HepG2 (cell line): ENCODE measurements around the gene RPS8. TPM values are rescaled to one million over a fixed set of nuclear protein-coding genes. Genes with fewer than 3 reads are reported as not detected.
A peak's percentile ranks its signal among the peaks of the same experiment; 100 is the strongest.

ENCODE experiments used
- ATM ChIP-seq: fragments of 450-650 bp; IDR thresholded peaks from 2 replicates; pipeline ENCODE4 v1.7.1; 2017; ENCODE audit warnings: mild to moderate bottlenecking, borderline replicate concordance
- ATRX ChIP-seq: sonication (generic); formaldehyde crosslinking; IDR thresholded peaks from 2 replicates; pipeline ENCODE4 v1.4.0; 2020; ENCODE audit warnings: missing genetic modification reagents, borderline replicate concordance
- BRCA1 ChIP-seq: sonication (generic); formaldehyde crosslinking; IDR thresholded peaks from 2 replicates; pipeline ENCODE4 v1.4.0; 2020; ENCODE audit warnings: missing genetic modification reagents
- BRD4 ChIP-seq: sonication (generic); formaldehyde crosslinking; IDR thresholded peaks from 2 replicates; pipeline ENCODE4 v1.4.0; 2020; ENCODE audit warnings: missing genetic modification reagents
- EEA1 ChIP-seq: sonication (generic); formaldehyde crosslinking; IDR thresholded peaks from 2 replicates; pipeline ENCODE4 v1.5.1; 2020; ENCODE audit warnings: mild to moderate bottlenecking, missing genetic modification reagents, borderline replicate concordance
- HNF4A ChIP-seq: sonication (generic); formaldehyde crosslinking; IDR thresholded peaks from 2 replicates; pipeline ENCODE4 v1.4.0; 2020; ENCODE audit warnings: missing genetic modification reagents
- MED1 ChIP-seq: sonication (generic); formaldehyde crosslinking; IDR thresholded peaks from 2 replicates; pipeline ENCODE4 v1.4.0; 2020; ENCODE audit warnings: missing genetic modification reagents
- MYC ChIP-seq: sonication (generic); formaldehyde crosslinking; IDR thresholded peaks from 2 replicates; pipeline ENCODE4 v1.9.0; 2021; ENCODE audit warnings: missing genetic modification reagents, borderline replicate concordance
- POLR2A ChIP-seq, 2 experiments: IDR thresholded peaks; 2 replicates each; pipeline ENCODE4 v1.6.1; 2011; ENCODE audit warnings: low read depth in 2 of 2, low read length in 2 of 2, mild to moderate bottlenecking in 1 of 2, moderate library complexity in 1 of 2; ENCODE audit not compliant: insufficient read depth in 1 of 2
- SETDB1 ChIP-seq: sonication (generic); formaldehyde crosslinking; IDR thresholded peaks from 2 replicates; pipeline ENCODE4 v1.5.1; 2020; ENCODE audit warnings: missing genetic modification reagents, mild to moderate bottlenecking, borderline replicate concordance
- SSRP1 ChIP-seq: IDR thresholded peaks from 2 replicates; pipeline ENCODE4 v1.6.1; 2016; ENCODE audit warnings: control low read depth
- TAF1 ChIP-seq: sonication (generic); formaldehyde crosslinking; IDR thresholded peaks from 2 replicates; pipeline ENCODE4 v1.4.0; 2020; ENCODE audit warnings: missing genetic modification reagents
- TBX2 ChIP-seq: sonication (generic); formaldehyde crosslinking; IDR thresholded peaks from 2 replicates; pipeline ENCODE4 v1.5.0; 2020; ENCODE audit warnings: missing genetic modification reagents, mild to moderate bottlenecking, borderline replicate concordance
- ZBTB7B ChIP-seq: sonication (generic); formaldehyde crosslinking; IDR thresholded peaks from 2 replicates; pipeline ENCODE4 v1.4.0; 2020; ENCODE audit warnings: missing genetic modification reagents
- ZEB1 ChIP-seq: IDR thresholded peaks from 2 replicates; pipeline ENCODE4 v1.6.1; 2012; ENCODE audit warnings: mild to moderate bottlenecking, low read depth, inconsistent platforms; ENCODE audit not compliant: insufficient replicate concordance
- ZFP90 ChIP-seq: sonication (generic); formaldehyde crosslinking; IDR thresholded peaks from 2 replicates; pipeline ENCODE4 v1.8.0; 2022; ENCODE audit warnings: missing genetic modification reagents, mild to moderate bottlenecking, inconsistent platforms, borderline replicate concordance
- ZNF12 ChIP-seq: sonication (generic); formaldehyde crosslinking; IDR thresholded peaks from 2 replicates; pipeline ENCODE4 v1.5.0; 2020; ENCODE audit warnings: missing genetic modification reagents
- ZNF17 ChIP-seq: sonication (generic); formaldehyde crosslinking; IDR thresholded peaks from 2 replicates; pipeline ENCODE4 v1.5.0; 2020; ENCODE audit warnings: mild to moderate bottlenecking, missing genetic modification reagents
- ZNF737 ChIP-seq: sonication (generic); formaldehyde crosslinking; IDR thresholded peaks from 2 replicates; pipeline ENCODE4 v1.5.0; 2020; ENCODE audit warnings: missing genetic modification reagents, mild to moderate bottlenecking, borderline replicate concordance
- ZNF782 ChIP-seq: sonication (generic); formaldehyde crosslinking; IDR thresholded peaks from 2 replicates; pipeline ENCODE4 v1.4.0; 2020; ENCODE audit warnings: missing genetic modification reagents, mild to moderate bottlenecking, borderline replicate concordance
- polyA plus RNA-seq, 8 experiments: library from polyadenylated mRNA; depleted of rRNA in 3 of 8; stranded (reverse) in 7 of 8; unstranded in 1 of 8; fragments of >200 nt; fragmentation: Illumina TruSeq in 4 of 8; extraction: Trizol in 4 of 8; gene quantifications; 2 replicates each; pipeline versions ENCODE4 v1.2.1 to v1.2.3, GENCODE V29; 2011 to 2016; ENCODE audit warnings: low read depth in 4 of 8, missing spikeins in 1 of 8, mixed read lengths in 1 of 8; ENCODE audit not compliant: insufficient read depth in 1 of 8
- total RNA-seq, 5 experiments: library from RNA; depleted of rRNA; stranded (reverse); fragments of >200 nt; fragmentation: Illumina TruSeq; extraction: Trizol; gene quantifications; 2 replicates each; pipeline ENCODE4 v1.2.3, GENCODE V29; 2016; ENCODE audit warnings: low read depth in 1 of 5
- TF ChIP-seq, protein P1 (sequence below): sonication (generic); formaldehyde crosslinking; conservative IDR thresholded peaks from 2 replicates; pipeline ENCODE4 v1.4.0; 2020; ENCODE audit warnings: missing genetic modification reagents
- TF ChIP-seq, protein P2 (sequence below): IDR thresholded peaks from 2 replicates; pipeline ENCODE4 v1.6.1; 2012; ENCODE audit warnings: inconsistent platforms
- TF ChIP-seq, protein P3 (sequence below): sonication (generic); formaldehyde crosslinking; IDR thresholded peaks from 2 replicates; pipeline ENCODE4 v1.5.1; 2020; ENCODE audit warnings: mild to moderate bottlenecking, missing genetic modification reagents
- TF ChIP-seq, protein P4 (sequence below): sonication (generic); formaldehyde crosslinking; IDR thresholded peaks from 2 replicates; pipeline ENCODE4 v1.5.1; 2020; ENCODE audit warnings: mild to moderate bottlenecking, missing genetic modification reagents, moderate library complexity

Gene RPS8
- total and polyA plus RNA-seq, 2 of the 13 experiments (the other 11 are each of a cell fraction or from before 2014, with no cell fraction given), result 2,628 to 2,822 TPM

DNA sequence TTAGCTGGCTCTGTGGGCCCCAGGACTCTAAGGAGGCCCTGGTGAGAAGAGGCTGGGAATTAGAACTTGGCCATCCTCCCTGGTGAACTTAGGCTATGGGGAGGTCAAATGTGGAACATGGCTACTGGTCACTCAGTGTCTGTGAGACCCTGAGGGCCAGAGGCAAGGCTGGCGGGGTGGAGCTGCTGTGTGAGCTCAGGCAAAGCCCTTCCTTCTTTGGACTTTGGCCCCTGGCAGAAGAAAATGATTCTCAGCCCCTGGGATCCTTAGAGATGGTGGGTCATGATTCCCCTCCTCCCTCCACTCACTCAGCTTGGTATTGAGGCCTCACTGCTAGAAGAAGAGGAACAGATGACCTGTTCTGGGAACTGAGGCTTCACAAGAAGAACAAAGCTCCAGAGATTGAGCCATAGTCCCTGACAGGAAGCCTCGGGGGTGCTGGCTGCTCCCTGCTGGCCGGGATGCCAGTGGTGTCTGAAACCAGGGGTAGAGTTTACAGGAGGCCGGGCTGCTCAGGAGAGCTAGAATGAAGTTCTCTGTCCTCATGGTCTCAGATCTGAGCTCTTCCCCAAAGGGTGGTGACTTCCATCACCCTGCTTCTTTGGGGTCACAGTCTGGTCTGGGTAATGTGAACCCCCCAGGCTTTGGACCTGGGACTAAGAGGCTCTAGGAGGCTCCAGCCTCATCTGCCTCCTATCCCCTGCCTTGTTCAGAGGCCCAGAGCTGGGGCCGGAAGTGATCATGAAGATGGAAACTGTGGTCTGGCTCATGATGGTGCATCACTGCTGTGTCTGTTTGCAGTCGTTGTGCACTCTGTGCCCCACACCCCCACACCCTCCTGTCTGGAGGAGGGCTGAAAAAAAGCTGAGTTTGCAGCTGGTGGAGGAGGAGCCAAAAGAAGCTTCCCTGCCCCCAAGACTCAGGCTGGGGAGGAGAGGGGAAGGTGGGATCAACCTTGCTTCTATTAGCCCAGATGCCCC is 33.9 kb downstream of the RPS8 start (continued):
- peak; percentile 9; the same call in 1 of the 2 replicates for TF ChIP-seq BRCA1
- TF ChIP-seq SSRP1, result peak; percentile 11; the same call in 1 of the 2 replicates
- TF ChIP-seq, protein P1, sequence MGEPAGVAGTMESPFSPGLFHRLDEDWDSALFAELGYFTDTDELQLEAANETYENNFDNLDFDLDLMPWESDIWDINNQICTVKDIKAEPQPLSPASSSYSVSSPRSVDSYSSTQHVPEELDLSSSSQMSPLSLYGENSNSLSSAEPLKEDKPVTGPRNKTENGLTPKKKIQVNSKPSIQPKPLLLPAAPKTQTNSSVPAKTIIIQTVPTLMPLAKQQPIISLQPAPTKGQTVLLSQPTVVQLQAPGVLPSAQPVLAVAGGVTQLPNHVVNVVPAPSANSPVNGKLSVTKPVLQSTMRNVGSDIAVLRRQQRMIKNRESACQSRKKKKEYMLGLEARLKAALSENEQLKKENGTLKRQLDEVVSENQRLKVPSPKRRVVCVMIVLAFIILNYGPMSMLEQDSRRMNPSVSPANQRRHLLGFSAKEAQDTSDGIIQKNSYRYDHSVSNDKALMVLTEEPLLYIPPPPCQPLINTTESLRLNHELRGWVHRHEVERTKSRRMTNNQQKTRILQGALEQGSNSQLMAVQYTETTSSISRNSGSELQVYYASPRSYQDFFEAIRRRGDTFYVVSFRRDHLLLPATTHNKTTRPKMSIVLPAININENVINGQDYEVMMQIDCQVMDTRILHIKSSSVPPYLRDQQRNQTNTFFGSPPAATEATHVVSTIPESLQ (CRISPR knock-in tag), result no peak
- no peak for TF ChIP-seq SETDB1 (CRISPR knock-in tag)
- TF ChIP-seq, protein P2, sequence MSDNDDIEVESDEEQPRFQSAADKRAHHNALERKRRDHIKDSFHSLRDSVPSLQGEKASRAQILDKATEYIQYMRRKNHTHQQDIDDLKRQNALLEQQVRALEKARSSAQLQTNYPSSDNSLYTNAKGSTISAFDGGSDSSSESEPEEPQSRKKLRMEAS, result peak; percentile 15
- TF ChIP-seq, protein P3, sequence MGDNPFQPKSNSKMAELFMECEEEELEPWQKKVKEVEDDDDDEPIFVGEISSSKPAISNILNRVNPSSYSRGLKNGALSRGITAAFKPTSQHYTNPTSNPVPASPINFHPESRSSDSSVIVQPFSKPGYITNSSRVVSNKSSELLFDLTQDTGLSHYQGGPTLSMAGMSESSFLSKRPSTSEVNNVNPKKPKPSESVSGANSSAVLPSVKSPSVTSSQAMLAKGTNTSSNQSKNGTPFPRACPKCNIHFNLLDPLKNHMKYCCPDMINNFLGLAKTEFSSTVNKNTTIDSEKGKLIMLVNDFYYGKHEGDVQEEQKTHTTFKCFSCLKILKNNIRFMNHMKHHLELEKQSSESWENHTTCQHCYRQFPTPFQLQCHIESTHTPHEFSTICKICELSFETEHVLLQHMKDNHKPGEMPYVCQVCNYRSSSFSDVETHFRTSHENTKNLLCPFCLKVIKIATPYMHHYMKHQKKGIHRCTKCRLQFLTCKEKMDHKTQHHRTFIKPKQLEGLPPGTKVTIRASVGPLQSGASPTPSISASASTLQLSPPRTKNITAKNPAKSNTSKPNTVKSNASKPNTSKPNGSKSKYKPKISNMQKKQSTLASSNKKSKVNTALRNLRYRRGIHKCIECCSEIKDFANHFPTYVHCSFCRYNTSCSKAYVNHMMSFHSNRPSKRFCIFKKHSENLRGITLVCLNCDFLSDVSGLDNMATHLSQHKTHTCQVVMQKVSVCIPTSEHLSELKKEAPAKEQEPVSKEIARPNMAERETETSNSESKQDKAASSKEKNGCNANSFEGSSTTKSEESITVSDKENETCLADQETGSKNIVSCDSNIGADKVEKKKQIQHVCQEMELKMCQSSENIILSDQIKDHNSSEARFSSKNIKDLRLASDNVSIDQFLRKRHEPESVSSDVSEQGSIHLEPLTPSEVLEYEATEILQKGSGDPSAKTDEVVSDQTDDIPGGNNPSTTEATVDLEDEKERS, result no peak
- no peak for TF ChIP-seq ZNF17 (CRISPR knock-in tag)
- no peak for TF ChIP-seq ZNF12 (CRISPR knock-in tag)
- TF ChIP-seq ZNF737, result no peak
- TF ChIP-seq ZFP90 (CRISPR knock-in tag), result 0 out of 2 replicates have a peak, but pooled peaks have one; percentile 59
- TF ChIP-seq BRD4, result 0 out of 2 replicates have a peak, but pooled peaks have one; percentile 25
- TF ChIP-seq ZNF782 (CRISPR knock-in tag), result no peak
- TF ChIP-seq EEA1 (CRISPR knock-in tag), result no peak
- TF ChIP-seq, protein P4, sequence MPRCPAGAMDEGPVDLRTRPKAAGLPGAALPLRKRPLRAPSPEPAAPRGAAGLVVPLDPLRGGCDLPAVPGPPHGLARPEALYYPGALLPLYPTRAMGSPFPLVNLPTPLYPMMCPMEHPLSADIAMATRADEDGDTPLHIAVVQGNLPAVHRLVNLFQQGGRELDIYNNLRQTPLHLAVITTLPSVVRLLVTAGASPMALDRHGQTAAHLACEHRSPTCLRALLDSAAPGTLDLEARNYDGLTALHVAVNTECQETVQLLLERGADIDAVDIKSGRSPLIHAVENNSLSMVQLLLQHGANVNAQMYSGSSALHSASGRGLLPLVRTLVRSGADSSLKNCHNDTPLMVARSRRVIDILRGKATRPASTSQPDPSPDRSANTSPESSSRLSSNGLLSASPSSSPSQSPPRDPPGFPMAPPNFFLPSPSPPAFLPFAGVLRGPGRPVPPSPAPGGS (CRISPR knock-in tag), result no peak
- TF ChIP-seq ZEB1, result no peak
- peak; percentile 78 for TF ChIP-seq HNF4A (CRISPR knock-in tag)
- TF ChIP-seq ATM, result no peak
- peak; percentile 38; the same call in 1 of the 2 replicates for TF ChIP-seq MED1 (CRISPR knock-in tag)
- no peak for TF ChIP-seq MYC (CRISPR knock-in tag)
- TF ChIP-seq ATRX (CRISPR knock-in tag), result no peak
- peak; percentile 35; the same call in 1 of the 2 replicates for TF ChIP-seq ZBTB7B (CRISPR knock-in tag)
- TF ChIP-seq TBX2 (CRISPR knock-in tag), result peak; percentile 46
- peak in 1 of 2 experiments; percentile 57; a peak in 2 of 4 replicates for TF ChIP-seq POLR2A (IDR thresholded peaks at IDR 0.05; ENCODE audit: insufficient read depth in 1 of 2, low read depth in 2 of 2, low read length in 2 of 2)
- peak; percentile 41 for TF ChIP-seq TAF1
